Bronchial epithelial cell (primary cell): ENCODE results near the gene BUB1. TPM values are rescaled to one million over a fixed set of nuclear protein-coding genes. Genes with fewer than 3 reads are reported as not detected.

Experiments
- DNase-seq: peaks from one replicate; pipeline ENCODE4 v3.0.0-alpha.2; 2010; ENCODE audit warnings: low read depth
- FAIRE-seq: peaks from 2 replicates; lab custom pipeline; 2011; peaks lifted over from hg19 to GRCh38; lab: Jason Lieb, UNC
- H3K27me3 ChIP-seq: 2 replicates; pipeline ENCODE4 v1.5.1; 2011; ENCODE audit warnings: low read length; ENCODE audit not compliant: control insufficient read depth, insufficient read depth
- H3K36me3 ChIP-seq: 2 replicates; pipeline ENCODE4 v1.5.1; 2011; ENCODE audit warnings: low read length; ENCODE audit not compliant: control insufficient read depth, insufficient read depth
- H3K4me3 ChIP-seq: 2 replicates; pipeline ENCODE4 v1.5.1; 2011; ENCODE audit warnings: mild to moderate bottlenecking, low read depth, low read length, control low read depth
- total RNA-seq: library from RNA; depleted of rRNA; stranded (reverse); fragments of >200 nt; gene quantifications from 2 replicates; pipeline ENCODE4 v1.2.1, GENCODE V29; 2014
- TF ChIP-seq, protein P1 (sequence below): IDR thresholded peaks from 2 replicates; pipeline ENCODE4 v1.5.1; 2011; ENCODE audit warnings: mild to moderate bottlenecking, moderate library complexity, low read length, control low read depth, inconsistent platforms; ENCODE audit not compliant: insufficient read depth, severe bottlenecking

BUB1 gene
- total RNA-seq, 1 donor from 2014 or later, result 1.3 TPM

DNA sequence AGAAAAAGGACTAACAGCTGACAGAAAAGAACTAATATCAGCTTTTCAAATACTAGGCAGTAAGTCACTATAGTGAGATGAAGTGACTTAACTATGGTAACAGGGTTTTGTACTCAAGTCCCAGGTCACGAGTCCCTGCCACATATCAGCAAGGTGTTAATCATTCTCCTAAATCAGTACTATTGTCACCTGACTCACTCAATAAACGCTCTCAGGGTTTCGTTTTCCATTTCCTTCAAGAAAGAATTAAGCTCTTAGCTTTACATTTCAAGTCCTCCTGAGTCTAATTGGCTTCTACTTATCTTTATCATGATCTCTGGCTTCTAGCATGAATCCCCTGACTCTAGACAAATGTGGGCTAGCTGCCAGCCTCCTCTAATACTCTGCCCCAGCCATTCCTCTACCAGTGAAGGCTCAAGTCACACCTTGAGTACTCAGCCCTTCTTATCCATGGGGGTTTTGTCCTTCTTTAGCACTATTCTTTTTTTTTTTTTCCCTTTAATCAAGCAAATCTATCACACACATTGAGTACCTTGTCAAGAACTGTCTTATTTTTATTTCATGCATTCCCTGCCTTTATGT, 20.0 kb downstream of the BUB1 start:
- Histone ChIP-seq H3K36me3 (no peaks in the 10 kb centered on the region), H3K4me3 (no peak overlapping the region), H3K27me3 (no peaks in the 10 kb centered on the region)
- DNase-seq (peak; percentile 55), FAIRE-seq (no peak)
- TF ChIP-seq, protein P1, sequence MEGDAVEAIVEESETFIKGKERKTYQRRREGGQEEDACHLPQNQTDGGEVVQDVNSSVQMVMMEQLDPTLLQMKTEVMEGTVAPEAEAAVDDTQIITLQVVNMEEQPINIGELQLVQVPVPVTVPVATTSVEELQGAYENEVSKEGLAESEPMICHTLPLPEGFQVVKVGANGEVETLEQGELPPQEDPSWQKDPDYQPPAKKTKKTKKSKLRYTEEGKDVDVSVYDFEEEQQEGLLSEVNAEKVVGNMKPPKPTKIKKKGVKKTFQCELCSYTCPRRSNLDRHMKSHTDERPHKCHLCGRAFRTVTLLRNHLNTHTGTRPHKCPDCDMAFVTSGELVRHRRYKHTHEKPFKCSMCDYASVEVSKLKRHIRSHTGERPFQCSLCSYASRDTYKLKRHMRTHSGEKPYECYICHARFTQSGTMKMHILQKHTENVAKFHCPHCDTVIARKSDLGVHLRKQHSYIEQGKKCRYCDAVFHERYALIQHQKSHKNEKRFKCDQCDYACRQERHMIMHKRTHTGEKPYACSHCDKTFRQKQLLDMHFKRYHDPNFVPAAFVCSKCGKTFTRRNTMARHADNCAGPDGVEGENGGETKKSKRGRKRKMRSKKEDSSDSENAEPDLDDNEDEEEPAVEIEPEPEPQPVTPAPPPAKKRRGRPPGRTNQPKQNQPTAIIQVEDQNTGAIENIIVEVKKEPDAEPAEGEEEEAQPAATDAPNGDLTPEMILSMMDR, result no peak

DNA sequence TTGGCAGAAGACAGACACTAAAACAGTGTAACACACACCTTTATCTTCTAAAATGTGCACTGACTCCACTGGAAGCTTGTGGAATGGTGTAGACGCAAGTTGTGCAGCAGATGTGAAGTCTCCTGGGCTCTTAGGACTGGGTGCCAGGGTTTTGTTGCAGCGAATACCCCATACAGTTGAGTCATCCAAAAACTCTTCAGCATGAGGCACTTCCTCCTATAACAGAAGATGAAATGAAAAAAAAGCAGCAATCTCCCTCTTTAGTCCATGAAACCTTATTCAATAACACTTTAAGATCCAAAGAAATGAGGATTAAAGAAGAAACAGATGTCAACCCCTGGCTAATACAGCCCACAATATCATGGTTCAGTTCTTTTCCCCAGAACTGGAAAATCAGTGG, 22.2 kb downstream of the BUB1 start:
- FAIRE-seq (no peak), DNase-seq (peak; percentile 42)
- Histone ChIP-seq H3K27me3 (no peaks in the 10 kb centered on the region), H3K36me3 (no peaks in the 10 kb centered on the region), H3K4me3 (no peak overlapping the region)
- TF ChIP-seq, protein P1, result no peak

DNA sequence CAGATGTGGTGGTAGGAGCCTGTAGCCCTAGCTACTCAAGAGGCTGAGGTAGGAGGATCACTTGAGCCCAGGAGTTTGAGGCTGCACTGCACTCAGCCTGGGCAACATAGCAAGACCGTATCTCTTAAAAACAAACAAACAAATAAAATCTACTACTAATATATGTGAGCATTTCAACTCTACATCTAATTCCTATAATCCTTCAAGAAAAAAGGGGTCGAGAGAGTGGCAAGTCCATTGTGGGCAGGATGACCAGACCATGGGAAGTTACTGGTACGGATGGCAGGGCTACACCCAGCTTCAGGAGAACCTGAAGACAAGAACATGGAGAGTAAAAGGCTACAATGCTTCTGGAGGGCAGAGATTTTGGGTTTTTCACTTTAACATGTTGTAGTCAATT, 24.0 kb downstream of the BUB1 start:
- FAIRE-seq, result no peak
- H3K36me3 ChIP-seq, result no peaks in the 10 kb centered on the region

DNA sequence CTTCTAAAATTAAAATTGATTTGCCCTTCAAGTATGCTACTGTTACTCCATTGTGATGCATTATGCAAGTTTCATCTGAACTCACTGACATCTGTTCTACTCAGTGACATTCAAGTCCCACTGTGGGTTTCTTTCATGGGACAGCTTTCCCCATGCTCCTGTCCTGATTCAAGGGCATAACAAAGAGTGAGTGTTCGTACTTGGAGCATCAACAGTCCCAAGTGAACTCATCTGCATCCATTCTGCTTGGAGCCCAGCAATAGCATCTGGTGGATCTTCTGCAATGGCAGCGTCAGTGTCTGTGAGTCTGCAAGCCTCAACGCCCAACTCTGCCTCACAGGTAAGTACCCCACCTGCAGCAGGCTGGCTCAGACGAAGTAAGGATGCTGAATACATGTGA, 27.5 kb downstream of the BUB1 start:
- no peaks in the 10 kb centered on the region for H3K27me3 ChIP-seq
- no peak for FAIRE-seq
- TF ChIP-seq, protein P1, result no peak
- H3K36me3 ChIP-seq, result no peaks in the 10 kb centered on the region
- DNase-seq, result no peak
- H3K4me3 ChIP-seq, result no peak overlapping the region

More for the DNA sequence above, 24.0 kb downstream of the BUB1 start:
- TF ChIP-seq, protein P1, result no peak
- no peak for DNase-seq
- Histone ChIP-seq H3K27me3 (no peaks in the 10 kb centered on the region), H3K4me3 (no peak overlapping the region)

DNA sequence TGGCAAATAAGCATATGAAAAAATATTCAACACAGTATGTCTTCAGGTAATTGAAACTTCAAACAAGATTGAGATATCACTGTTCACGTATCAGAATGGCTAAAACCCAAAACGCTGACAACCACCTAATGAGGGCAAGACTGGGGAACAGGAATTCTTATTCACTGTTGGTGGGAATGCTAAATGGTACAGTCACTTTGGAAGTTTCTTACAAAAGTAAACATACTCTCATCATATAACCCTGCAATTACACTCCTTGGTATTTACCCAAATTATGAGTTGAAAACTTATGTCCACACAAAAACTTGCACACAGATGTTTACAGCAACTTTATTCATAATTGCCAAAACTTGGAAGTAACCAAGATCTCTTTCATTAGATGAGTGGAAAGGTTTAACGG, 30.1 kb downstream of the BUB1 start:
- TF ChIP-seq, protein P1, result no peak
- no peaks in the 10 kb centered on the region for H3K27me3 ChIP-seq
- no peaks in the 10 kb centered on the region for H3K36me3 ChIP-seq
- DNase-seq (no peak), FAIRE-seq (no peak)
- no peak overlapping the region for H3K4me3 ChIP-seq

DNA sequence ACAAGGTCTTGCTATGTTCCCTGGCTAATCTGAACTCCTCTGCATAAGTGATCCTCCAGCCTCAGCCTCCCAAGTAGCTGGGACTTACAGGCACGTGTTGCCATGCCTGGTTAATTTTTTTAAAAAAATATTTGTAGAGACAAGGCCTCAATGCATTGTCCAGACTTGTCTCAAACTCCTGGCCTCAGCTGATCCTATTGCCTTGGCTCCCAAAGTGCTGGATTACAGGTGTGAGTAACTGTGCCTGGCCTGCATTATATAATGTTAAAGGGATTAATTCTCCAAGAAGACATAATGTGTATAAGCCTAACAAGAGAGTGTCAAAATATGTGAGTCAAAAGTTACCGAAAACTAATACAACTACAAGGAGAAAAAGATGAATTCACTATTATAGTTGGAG, 32.2 kb downstream of the BUB1 start:
- Histone ChIP-seq H3K27me3 (no peaks in the 10 kb centered on the region), H3K36me3 (no peaks in the 10 kb centered on the region), H3K4me3 (no peak overlapping the region)
- TF ChIP-seq, protein P1, result no peak
- DNase-seq, result peak; percentile 73
- FAIRE-seq, result no peak
